PFSK-1 (cell line): ENCODE results near the gene TNFAIP1.

Experiments
- FOXP2 ChIP-seq: optimal IDR thresholded peaks from 2 replicates; pipeline ENCODE3; 2011; ENCODE audit warnings: borderline replicate concordance, control low read depth, inconsistent platforms; ENCODE audit not compliant: insufficient read depth; ENCODE audit errors: extremely low read length, extremely low read depth
- POLR2AphosphoS5 ChIP-seq: IDR thresholded peaks from 2 replicates; pipeline ENCODE4 v1.6.1; 2012; ENCODE audit warnings: low read depth, mild to moderate bottlenecking, control low read depth, low read length, moderate library complexity
- SIN3A ChIP-seq: IDR thresholded peaks from 2 replicates; pipeline ENCODE4 v1.6.1; 2012; ENCODE audit warnings: mild to moderate bottlenecking, low read length, moderate library complexity, borderline replicate concordance; ENCODE audit not compliant: insufficient read depth
- TAF1 ChIP-seq: IDR thresholded peaks from 2 replicates; pipeline ENCODE4 v1.6.1; 2012; ENCODE audit warnings: low read length, control low read depth, borderline replicate concordance; ENCODE audit not compliant: insufficient read depth
- TF ChIP-seq, protein P1 (sequence below), 2 experiments: IDR thresholded peaks; 2 replicates each; pipeline versions ENCODE4 v1.6.1 to v1.8.0; 2011 to 2012; ENCODE audit warnings: low read depth in 2 of 2, low read length in 2 of 2, control low read depth in 1 of 2, inconsistent platforms in 1 of 2, mild to moderate bottlenecking in 1 of 2, moderate library complexity in 1 of 2; ENCODE audit not compliant: insufficient read depth in 1 of 2

Gene TNFAIP1

DNA sequence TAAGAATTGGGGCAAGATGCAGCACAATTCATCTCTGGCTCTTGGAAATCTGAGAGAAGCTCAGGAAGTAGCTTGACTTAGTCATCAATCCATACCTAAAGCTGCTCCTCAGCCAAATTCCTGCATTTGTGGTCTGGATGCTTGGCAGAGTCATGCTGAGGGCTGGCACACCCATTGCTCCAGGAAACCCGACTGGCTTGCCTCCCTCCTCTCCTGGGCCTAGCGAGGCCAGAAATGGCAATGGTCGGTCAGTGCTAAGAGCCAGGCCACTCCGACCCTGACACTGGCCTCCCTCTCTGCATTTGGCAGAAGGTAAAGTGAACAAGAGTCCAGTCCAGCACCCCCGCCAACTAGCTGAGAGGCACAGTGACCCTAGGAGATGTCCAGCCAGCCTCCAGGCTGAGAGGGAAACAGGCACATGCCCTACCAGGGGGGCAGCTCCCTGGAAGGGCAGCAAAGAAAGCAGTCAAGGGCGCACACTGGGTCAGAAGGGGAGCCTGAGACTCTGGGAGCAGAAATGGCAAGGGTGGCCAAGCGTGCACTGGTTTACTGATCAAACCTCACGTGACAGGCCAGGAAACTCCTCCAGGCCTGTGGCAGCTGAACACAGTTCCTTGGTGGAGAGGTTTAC is 11.8 kb downstream of the TNFAIP1 start:
- TF ChIP-seq, protein P1, sequence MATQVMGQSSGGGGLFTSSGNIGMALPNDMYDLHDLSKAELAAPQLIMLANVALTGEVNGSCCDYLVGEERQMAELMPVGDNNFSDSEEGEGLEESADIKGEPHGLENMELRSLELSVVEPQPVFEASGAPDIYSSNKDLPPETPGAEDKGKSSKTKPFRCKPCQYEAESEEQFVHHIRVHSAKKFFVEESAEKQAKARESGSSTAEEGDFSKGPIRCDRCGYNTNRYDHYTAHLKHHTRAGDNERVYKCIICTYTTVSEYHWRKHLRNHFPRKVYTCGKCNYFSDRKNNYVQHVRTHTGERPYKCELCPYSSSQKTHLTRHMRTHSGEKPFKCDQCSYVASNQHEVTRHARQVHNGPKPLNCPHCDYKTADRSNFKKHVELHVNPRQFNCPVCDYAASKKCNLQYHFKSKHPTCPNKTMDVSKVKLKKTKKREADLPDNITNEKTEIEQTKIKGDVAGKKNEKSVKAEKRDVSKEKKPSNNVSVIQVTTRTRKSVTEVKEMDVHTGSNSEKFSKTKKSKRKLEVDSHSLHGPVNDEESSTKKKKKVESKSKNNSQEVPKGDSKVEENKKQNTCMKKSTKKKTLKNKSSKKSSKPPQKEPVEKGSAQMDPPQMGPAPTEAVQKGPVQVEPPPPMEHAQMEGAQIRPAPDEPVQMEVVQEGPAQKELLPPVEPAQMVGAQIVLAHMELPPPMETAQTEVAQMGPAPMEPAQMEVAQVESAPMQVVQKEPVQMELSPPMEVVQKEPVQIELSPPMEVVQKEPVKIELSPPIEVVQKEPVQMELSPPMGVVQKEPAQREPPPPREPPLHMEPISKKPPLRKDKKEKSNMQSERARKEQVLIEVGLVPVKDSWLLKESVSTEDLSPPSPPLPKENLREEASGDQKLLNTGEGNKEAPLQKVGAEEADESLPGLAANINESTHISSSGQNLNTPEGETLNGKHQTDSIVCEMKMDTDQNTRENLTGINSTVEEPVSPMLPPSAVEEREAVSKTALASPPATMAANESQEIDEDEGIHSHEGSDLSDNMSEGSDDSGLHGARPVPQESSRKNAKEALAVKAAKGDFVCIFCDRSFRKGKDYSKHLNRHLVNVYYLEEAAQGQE (IDR thresholded peaks at IDR 0.05; ENCODE audit: insufficient read depth in 1 of 2, low read depth in 2 of 2, low read length in 2 of 2): no peak
- no peak for TF ChIP-seq POLR2AphosphoS5
- no peak for TF ChIP-seq FOXP2
- no peak for TF ChIP-seq TAF1
- no peak for TF ChIP-seq SIN3A

DNA sequence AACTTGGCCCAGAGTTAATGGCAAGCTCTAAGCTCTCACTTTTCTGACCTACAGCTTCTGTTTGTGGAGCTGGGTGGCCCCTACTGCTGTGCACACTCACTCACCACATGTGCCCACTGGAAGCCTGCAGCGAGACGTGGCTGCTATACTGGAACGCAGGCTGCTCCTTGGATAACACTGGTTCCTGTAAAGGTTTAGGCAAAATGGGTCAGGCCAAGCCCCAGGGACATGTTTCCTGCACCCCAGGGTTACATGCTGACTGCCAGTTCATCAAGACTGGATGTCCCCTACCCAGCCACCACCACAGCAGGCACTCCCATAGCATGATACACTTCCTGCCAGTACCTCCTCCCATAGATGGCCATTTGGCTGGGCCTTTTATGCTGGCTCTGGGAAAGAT is 13.4 kb downstream of the TNFAIP1 start:
- TF ChIP-seq POLR2AphosphoS5 (no peak), FOXP2 (no peak), SIN3A (no peak), TAF1 (no peak)
- TF ChIP-seq, protein P1 (IDR thresholded peaks at IDR 0.05; ENCODE audit: insufficient read depth in 1 of 2, low read depth in 2 of 2, low read length in 2 of 2): no peak

DNA sequence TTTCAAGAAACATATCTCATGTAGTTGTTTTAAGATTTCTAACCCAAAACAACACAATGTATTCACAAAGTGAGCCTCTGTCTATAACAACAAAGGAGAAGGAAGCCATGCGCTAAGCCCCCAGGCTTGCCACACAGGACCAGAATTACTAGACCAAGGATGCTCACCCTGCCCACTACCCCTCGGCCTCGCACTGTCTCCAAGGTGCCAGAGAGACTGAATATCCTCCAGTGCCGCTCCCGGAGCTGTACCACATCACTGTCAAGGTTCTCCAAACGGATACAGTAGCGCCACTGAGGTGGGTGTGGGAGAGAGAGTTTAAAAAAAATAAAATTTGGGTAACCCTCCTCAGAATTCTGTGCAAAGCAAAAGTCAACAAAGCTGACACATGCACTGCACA is 14.7 kb downstream of the TNFAIP1 start:
- no peak for TF ChIP-seq FOXP2
- TF ChIP-seq SIN3A: no peak
- TF ChIP-seq, protein P1 (IDR thresholded peaks at IDR 0.05; ENCODE audit: insufficient read depth in 1 of 2, low read depth in 2 of 2, low read length in 2 of 2): no peak
- TF ChIP-seq TAF1: no peak
- no peak for TF ChIP-seq POLR2AphosphoS5

DNA sequence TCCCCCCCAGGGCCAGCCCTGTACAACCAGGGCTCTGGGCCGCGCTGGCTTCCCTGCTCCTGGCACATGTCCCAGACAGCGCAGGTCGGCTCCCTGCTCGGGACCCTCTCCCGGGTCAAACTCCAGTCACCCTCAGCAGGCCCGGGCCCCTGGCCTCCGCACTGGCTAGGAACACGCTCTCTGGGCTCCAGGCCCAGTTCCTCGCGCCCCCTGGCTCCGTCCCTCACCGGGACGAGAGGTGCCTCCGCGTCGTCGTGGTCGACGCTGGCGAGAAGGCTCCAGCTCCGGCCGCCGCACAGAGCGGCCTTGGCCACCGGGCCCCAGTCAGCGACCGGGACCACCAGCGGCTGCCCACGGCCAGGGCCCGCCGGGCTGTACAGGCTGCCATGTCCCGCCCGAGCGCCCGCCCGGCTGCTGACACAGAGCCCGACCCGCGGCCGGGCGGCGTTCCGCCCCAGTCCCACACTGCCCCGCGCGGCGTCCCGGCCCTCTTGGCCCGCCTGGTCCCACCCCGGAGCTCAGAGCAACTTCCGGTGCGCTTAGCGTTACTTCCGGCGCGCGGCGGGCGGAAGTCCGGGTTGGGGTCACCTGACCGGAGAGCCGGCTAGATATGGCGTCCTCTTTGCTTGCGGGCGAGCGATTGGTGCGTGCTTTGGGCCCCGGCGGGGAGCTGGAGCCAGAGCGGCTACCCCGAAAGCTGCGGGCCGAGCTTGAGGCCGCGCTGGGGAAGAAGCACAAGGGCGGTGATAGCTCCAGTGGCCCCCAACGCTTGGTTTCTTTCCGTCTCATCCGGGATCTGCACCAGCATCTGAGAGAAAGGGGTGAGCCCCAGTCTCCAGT is 21.7 kb downstream of the TNFAIP1 start, which contains the start of gene POLDIP2:
Gene POLDIP2 (minus strand): TSS at position 467 of the 840 bp plus-strand sequence. CDS start 79 bp downstream, at position 388.
- TF ChIP-seq TAF1: peak; percentile 98
- TF ChIP-seq, protein P1 (IDR thresholded peaks at IDR 0.05; ENCODE audit: insufficient read depth in 1 of 2, low read depth in 2 of 2, low read length in 2 of 2): peak in 1 of 2 experiments; percentile 69; a peak in 2 of 4 replicates
- peak; percentile 94 for TF ChIP-seq POLR2AphosphoS5
- TF ChIP-seq FOXP2: peak; percentile 92
- 0 out of 2 replicates have a peak, but pooled peaks have one; percentile 20 for TF ChIP-seq SIN3A
